Testis (tissue), 3 donors: ENCODE measurements around the gene COL7A1. TPM values are rescaled to one million over a fixed set of nuclear protein-coding genes. Genes with fewer than 3 reads are reported as not detected.

Experiments used
- DNase-seq: peaks from one replicate; pipeline ENCODE4 v3.0.0-alpha.2; 2019
- H3K27ac ChIP-seq, 2 donors: fragments of 200-600 bp; sonication (generic); one replicate each; pipeline ENCODE4 v1.5.1; 2019
- H3K27me3 ChIP-seq: fragments of 200-600 bp; sonication (generic); one replicate; pipeline ENCODE4 v1.5.1; 2019
- H3K36me3 ChIP-seq: fragments of 200-600 bp; sonication (generic); one replicate; pipeline ENCODE4 v1.5.1; 2017; ENCODE audit warnings: low read depth; ENCODE audit errors: missing control alignments
- H3K4me1 ChIP-seq: fragments of 200-600 bp; sonication (generic); one replicate; pipeline ENCODE4 v1.5.1; 2019
- H3K4me3 ChIP-seq, 2 donors: fragments of 200-600 bp; sonication (generic); one replicate each; pipeline ENCODE4 v1.5.1; 2017 to 2019
- H3K9me3 ChIP-seq: fragments of 200-600 bp; sonication (generic); one replicate; pipeline ENCODE4 v1.5.1; 2017
- CTCF ChIP-seq, 3 experiments: fragments of 450-650 bp in 2 of 3; fragments of 200-600 bp in 1 of 3; sonication (generic) in 1 of 3; IDR thresholded peaks; one replicate each; pipeline ENCODE4 v1.5.1; 2016 to 2019; ENCODE audit warnings: antibody characterized with exemption in 3 of 3, mild to moderate bottlenecking in 2 of 3, moderate library complexity in 1 of 3
- POLR2A ChIP-seq: fragments of 450-650 bp; IDR thresholded peaks from one replicate; pipeline ENCODE4 v1.6.1; 2017; ENCODE audit warnings: antibody characterized with exemption, mild to moderate bottlenecking, moderate library complexity
- WGBS, 2 donors: methylation state at CpG; one replicate each; pipeline ENCODE4 v1.1.5; 2018; 5-methylcytosine and 5-hydroxymethylcytosine counted together
- intact Hi-C: fragments of 100-400 bp; cut with DNase I; formaldehyde crosslinking; loops from one replicate; pipeline ENCODE4 v1.15.1; 2023; ENCODE audit warnings: low total_unique reads
- polyA plus RNA-seq: library from polyadenylated mRNA; stranded (reverse); fragments of 350-450 nt; fragmentation: Illumina TruSeq; extraction: RNeasy Lipid Tissue Mini Kit (QIAGEN cat#74804); gene quantifications from one replicate; pipeline ENCODE4 v1.2.3, GENCODE V29; 2014; ENCODE audit warnings: low read depth, low replicate concordance; ENCODE audit not compliant: insufficient read depth
- total RNA-seq, 2 donors: library from RNA; depleted of rRNA; stranded (reverse); fragments of >200 nt; gene quantifications; one replicate each; pipeline ENCODE4 v1.2.3, GENCODE V29; 2016

The COL7A1 gene
- total and polyA plus RNA-seq, 3 donors from 2014 or later, result 19.9 to 39.1 (median 34.1) TPM

- Histone ChIP-seq H3K36me3 (no peaks in the 10 kb centered on the region), H3K4me1 (no peaks in the 10 kb centered on the region), H3K27me3 (no peaks in the 10 kb centered on the region), H3K27ac (no peak overlapping the region), H3K9me3 (no peaks in the 10 kb centered on the region), H3K4me3 (no peak overlapping the region)
- 86 to 92% methylated on average over 5 to 11 of the region's 11 CpGs for WGBS, 2 donors
- TF ChIP-seq CTCF (IDR thresholded peaks at IDR 0.05) (no peak), POLR2A (no peak)
- no peak for DNase-seq
- intact Hi-C loops, result no loop called here
Observed at GRCh38 chr3:48587686-48588085, 7.4 kb downstream of the COL7A1 start.

GRCh38 chr3:48585411-48585810 lies 9.7 kb downstream of the COL7A1 start:
- H3K27me3 ChIP-seq, result no peaks in the 10 kb centered on the region
- 84 to 90% methylated on average over 7 to 8 of the region's 8 CpGs for WGBS, 2 donors
- H3K9me3 ChIP-seq, result no peaks in the 10 kb centered on the region
- H3K4me3 ChIP-seq, result no peak overlapping the region
- intact Hi-C loops, result no loop called here
- no peak overlapping the region for H3K27ac ChIP-seq
- no peaks in the 10 kb centered on the region for H3K4me1 ChIP-seq
- TF ChIP-seq CTCF (IDR thresholded peaks at IDR 0.05) (no peak), POLR2A (no peak)
- H3K36me3 ChIP-seq, result no peaks in the 10 kb centered on the region
- DNase-seq, result no peak

GRCh38 chr3:48584836-48585235 lies 10.3 kb downstream of the COL7A1 start:
- Histone ChIP-seq H3K36me3 (no peaks in the 10 kb centered on the region), H3K27ac (no peak overlapping the region), H3K27me3 (no peaks in the 10 kb centered on the region), H3K9me3 (no peaks in the 10 kb centered on the region), H3K4me3 (no peak overlapping the region), H3K4me1 (no peaks in the 10 kb centered on the region)
- 93% methylated on average over 9 of the region's 9 CpGs; no CpG with 5 or more reads in 1 of the 2 donors for WGBS, 2 donors
- DNase-seq, result no peak
- TF ChIP-seq CTCF (IDR thresholded peaks at IDR 0.05) (no peak), POLR2A (no peak)
- intact Hi-C loops, result no loop called here

GRCh38 chr3:48581621-48582481 lies 13.3 kb downstream of the COL7A1 start:
- TF ChIP-seq CTCF (IDR thresholded peaks at IDR 0.05) (no peak), POLR2A (no peak)
- Histone ChIP-seq H3K27me3 (no peaks in the 10 kb centered on the region), H3K36me3 (no peaks in the 10 kb centered on the region), H3K4me3 (no peak overlapping the region), H3K4me1 (no peaks in the 10 kb centered on the region), H3K9me3 (no peaks in the 10 kb centered on the region), H3K27ac (no peak overlapping the region)
- intact Hi-C loops, result no loop called here
- 90 to 93% methylated on average over 13 of the region's 14 CpGs for WGBS, 2 donors
- DNase-seq, result no peak

GRCh38 chr3:48576647-48577046 lies 18.5 kb downstream of the COL7A1 start:
- intact Hi-C loops, result no loop called here
- Histone ChIP-seq H3K4me3 (no peak overlapping the region), H3K36me3 (no peaks in the 10 kb centered on the region), H3K9me3 (no peaks in the 10 kb centered on the region), H3K4me1 (no peaks in the 10 kb centered on the region), H3K27ac (no peak overlapping the region), H3K27me3 (no peaks in the 10 kb centered on the region)
- DNase-seq, result no peak
- TF ChIP-seq CTCF (IDR thresholded peaks at IDR 0.05) (no peak), POLR2A (no peak)
- 86 to 88% methylated on average over 4 of the region's 4 CpGs for WGBS, 2 donors
